ENCODE measurements around the gene PTMA.

DNA sequence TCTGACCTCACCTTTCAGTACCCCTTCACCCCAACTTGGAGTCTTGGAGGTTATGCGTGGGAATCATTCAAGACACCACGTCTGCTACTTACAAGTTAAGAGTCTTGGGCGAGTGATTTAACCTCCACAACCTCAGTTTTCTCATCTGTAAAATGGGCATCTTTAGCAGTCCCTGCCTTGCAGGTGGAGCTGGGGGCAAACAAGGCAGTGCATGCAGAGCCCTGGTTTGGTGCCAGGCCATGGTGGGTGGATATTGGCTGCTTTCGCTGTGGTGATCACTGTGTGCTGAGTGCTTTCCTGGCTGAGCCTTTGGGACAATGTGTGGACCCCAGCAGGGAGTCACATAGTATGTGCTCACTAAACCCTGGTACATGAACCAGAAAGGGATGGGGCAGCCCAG is 20.4 kb upstream of the PTMA start:
- TF ChIP-seq CTCF (IDR thresholded peaks at IDR 0.05) (no peak), POLR2A (IDR thresholded peaks at IDR 0.05) (no peak)
